Osteoblast (primary cell): ENCODE data around the gene COL17A1. TPM values are rescaled to one million over a fixed set of nuclear protein-coding genes. Genes with fewer than 3 reads are reported as not detected.

Experiments
- DNase-seq: peaks from one replicate; pipeline ENCODE4 v3.0.0; 2011; ENCODE audit warnings: low spot score, mixed read lengths; ENCODE audit not compliant: insufficient read length; ENCODE audit errors: missing footprints
- H2AFZ ChIP-seq: 2 replicates; pipeline ENCODE4 v1.6.0; 2011; ENCODE audit warnings: mild to moderate bottlenecking, low read length
- H3K27ac ChIP-seq: 2 replicates; pipeline ENCODE4 v1.5.1; 2011; ENCODE audit warnings: mild to moderate bottlenecking, low read depth, low read length, moderate library complexity
- H3K27me3 ChIP-seq: 2 replicates; pipeline ENCODE4 v1.6.0; 2012; ENCODE audit warnings: mild to moderate bottlenecking, control low read depth, inconsistent platforms, low read length, moderate library complexity; ENCODE audit not compliant: insufficient read depth
- H3K36me3 ChIP-seq: 2 replicates; pipeline ENCODE4 v1.5.1; 2011; ENCODE audit warnings: mild to moderate bottlenecking, low read length, control low read depth, moderate library complexity; ENCODE audit not compliant: insufficient read depth
- H3K4me1 ChIP-seq: 2 replicates; pipeline ENCODE4 v1.5.1; 2011; ENCODE audit warnings: mild to moderate bottlenecking, low read length, control low read depth, moderate library complexity; ENCODE audit not compliant: insufficient read depth
- H3K4me2 ChIP-seq: 2 replicates; pipeline ENCODE4 v1.6.0; 2011; ENCODE audit warnings: mild to moderate bottlenecking, low read length; ENCODE audit not compliant: insufficient read depth
- H3K4me3 ChIP-seq: fragments of 200-600 bp; sonication (generic); 3 replicates; pipeline ENCODE4 v1.5.1; 2012; ENCODE audit warnings: mild to moderate bottlenecking, low read length, inconsistent platforms; ENCODE audit not compliant: insufficient read depth
- H3K79me2 ChIP-seq: 2 replicates; pipeline ENCODE4 v1.6.0; 2012; ENCODE audit warnings: mild to moderate bottlenecking, low read length, control low read depth, inconsistent platforms; ENCODE audit not compliant: insufficient read depth
- H3K9me3 ChIP-seq: 2 replicates; pipeline ENCODE4 v1.5.1; 2011; ENCODE audit warnings: low read depth, low read length, control low read depth
- H4K20me1 ChIP-seq: 2 replicates; pipeline ENCODE4 v1.6.0; 2012; ENCODE audit warnings: mild to moderate bottlenecking, low read length, control low read depth; ENCODE audit not compliant: insufficient read depth
- total RNA-seq: library from RNA; depleted of rRNA; stranded (reverse); fragments of >200 nt; gene quantifications from 2 replicates; pipeline ENCODE4 v1.2.3, GENCODE V29; 2012
- TF ChIP-seq, protein P1 (sequence below): IDR thresholded peaks from 2 replicates; pipeline ENCODE4 v1.5.1; 2011; ENCODE audit warnings: mild to moderate bottlenecking, low read depth, low read length, moderate library complexity; ENCODE audit errors: extremely low read depth

The COL17A1 gene
- total RNA-seq, 1 donor = under 0.01 TPM

DNA sequence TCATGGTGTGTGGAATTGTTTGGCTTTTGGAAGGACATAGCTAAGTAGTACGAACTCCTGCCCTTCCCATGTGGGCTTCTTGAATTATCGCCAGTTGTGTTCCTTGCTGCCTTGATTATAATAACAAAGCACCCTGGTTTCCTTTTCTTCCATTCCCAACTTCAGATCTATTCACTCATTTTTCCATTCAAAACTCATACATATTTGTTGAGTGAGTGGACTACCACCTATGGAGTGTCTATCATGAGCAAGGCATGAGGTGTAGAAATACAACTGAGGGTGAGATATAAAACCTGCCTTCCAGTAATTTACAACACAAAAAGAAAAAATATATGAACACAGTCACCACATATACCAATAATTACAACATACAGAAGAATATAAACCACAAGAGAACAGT is 4.9 kb upstream of the COL17A1 start:
- TF ChIP-seq, protein P1, sequence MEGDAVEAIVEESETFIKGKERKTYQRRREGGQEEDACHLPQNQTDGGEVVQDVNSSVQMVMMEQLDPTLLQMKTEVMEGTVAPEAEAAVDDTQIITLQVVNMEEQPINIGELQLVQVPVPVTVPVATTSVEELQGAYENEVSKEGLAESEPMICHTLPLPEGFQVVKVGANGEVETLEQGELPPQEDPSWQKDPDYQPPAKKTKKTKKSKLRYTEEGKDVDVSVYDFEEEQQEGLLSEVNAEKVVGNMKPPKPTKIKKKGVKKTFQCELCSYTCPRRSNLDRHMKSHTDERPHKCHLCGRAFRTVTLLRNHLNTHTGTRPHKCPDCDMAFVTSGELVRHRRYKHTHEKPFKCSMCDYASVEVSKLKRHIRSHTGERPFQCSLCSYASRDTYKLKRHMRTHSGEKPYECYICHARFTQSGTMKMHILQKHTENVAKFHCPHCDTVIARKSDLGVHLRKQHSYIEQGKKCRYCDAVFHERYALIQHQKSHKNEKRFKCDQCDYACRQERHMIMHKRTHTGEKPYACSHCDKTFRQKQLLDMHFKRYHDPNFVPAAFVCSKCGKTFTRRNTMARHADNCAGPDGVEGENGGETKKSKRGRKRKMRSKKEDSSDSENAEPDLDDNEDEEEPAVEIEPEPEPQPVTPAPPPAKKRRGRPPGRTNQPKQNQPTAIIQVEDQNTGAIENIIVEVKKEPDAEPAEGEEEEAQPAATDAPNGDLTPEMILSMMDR = no peak
- H3K4me2 ChIP-seq = no peak overlapping the region
- no peaks in the 10 kb centered on the region for H3K4me1 ChIP-seq
- H3K4me3 ChIP-seq = no peak overlapping the region
- no peaks in the 10 kb centered on the region for H4K20me1 ChIP-seq
- no peaks in the 10 kb centered on the region for H3K27me3 ChIP-seq
- no peak overlapping the region for H3K27ac ChIP-seq
- no peaks in the 10 kb centered on the region for H3K36me3 ChIP-seq
- no peak for DNase-seq
- no peaks in the 10 kb centered on the region for H3K79me2 ChIP-seq
- no peak overlapping the region for H2AFZ ChIP-seq
- H3K9me3 ChIP-seq = peaks cover 2% of the 10 kb centered on the region

DNA sequence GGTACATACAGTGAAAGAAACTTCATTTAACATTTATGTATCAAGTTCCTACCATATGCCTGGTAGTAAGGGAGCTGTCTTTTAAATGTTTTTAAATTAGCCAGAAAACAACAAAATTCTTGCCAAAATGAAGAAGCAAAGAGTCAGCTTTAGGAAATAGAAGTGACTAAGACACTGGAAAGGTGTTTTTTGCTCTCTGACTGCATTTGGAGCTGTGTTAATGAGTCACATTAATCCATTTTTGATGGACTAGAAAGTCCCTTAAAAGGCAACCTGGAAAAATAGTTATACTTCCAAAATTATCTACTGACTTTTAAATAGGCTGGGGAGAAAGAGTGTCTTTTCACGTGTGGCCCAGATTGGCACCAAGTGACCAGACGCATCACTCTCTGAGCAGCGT is 3.9 kb upstream of the COL17A1 start:
- Histone ChIP-seq H2AFZ (no peak overlapping the region), H3K9me3 (peaks cover 2% of the 10 kb centered on the region), H4K20me1 (no peaks in the 10 kb centered on the region), H3K27ac (no peak overlapping the region), H3K36me3 (no peaks in the 10 kb centered on the region), H3K4me1 (no peaks in the 10 kb centered on the region), H3K4me3 (no peak overlapping the region), H3K79me2 (no peaks in the 10 kb centered on the region), H3K4me2 (no peak overlapping the region), H3K27me3 (no peaks in the 10 kb centered on the region)
- TF ChIP-seq, protein P1 = no peak
- no peak for DNase-seq

DNA sequence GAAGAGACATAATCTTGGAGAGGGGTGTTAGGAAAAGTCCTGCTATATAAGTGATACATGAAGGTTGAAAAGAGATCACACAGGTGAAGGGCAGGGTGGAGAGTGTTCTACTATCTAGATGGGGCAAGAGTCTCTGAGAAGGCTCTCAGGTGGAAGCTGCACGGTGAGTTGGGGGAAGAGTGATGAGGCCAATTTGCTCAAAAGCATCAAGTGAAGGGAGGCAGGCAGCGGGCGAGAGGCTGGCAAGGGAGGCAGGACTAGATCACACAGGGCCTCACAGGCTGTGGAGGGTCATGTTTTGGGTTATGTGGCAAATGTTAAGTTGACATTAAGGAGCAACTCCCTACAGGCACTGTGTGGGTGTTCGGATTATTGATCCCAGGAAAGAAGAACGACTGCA is 2.6 kb upstream of the COL17A1 start:
- H3K4me2 ChIP-seq = no peak overlapping the region
- TF ChIP-seq, protein P1 = no peak

DNA sequence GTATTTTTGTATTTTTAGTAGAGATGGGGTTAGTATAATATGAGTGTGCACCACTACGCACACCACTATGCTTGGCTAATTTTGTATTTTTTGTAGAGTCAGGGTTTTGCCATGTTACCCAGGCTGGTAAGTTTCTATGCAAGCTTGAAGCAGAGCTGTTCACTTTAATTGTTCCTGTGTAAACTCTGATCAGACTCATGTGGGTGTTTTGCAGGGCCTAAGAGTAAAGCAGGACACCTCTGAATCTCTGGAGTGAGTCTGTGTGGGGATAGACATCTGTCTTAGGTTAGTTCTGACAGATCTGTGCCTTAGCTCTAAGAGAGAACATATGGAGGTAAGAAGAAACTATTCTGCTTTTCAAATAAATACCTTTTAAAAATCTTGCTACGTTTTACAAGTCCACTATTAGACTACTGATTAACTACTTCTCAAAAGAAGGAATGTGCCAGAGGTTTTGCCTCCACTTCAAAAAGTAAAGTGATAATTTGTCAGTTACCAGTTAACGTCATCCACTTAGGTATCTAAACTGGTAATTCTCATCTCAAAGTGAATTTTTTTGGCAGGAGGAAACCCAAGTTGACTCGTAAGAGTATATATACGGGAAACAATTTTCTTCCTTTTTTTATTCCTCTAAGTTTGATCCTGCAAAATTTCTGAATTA is 1.1 kb downstream of the COL17A1 start:
- Histone ChIP-seq H4K20me1 (no peaks in the 10 kb centered on the region), H3K9me3 (no peaks in the 10 kb centered on the region), H3K4me1 (no peaks in the 10 kb centered on the region), H3K27ac (no peak overlapping the region), H3K36me3 (no peaks in the 10 kb centered on the region), H3K79me2 (no peaks in the 10 kb centered on the region), H2AFZ (no peak overlapping the region), H3K4me2 (no peak overlapping the region), H3K4me3 (no peak overlapping the region), H3K27me3 (no peaks in the 10 kb centered on the region)
- TF ChIP-seq, protein P1 = no peak
- DNase-seq = no peak

More for the DNA sequence above, 2.6 kb upstream of the COL17A1 start:
- H4K20me1 ChIP-seq = no peaks in the 10 kb centered on the region
- no peaks in the 10 kb centered on the region for H3K79me2 ChIP-seq
- no peaks in the 10 kb centered on the region for H3K27me3 ChIP-seq
- no peak overlapping the region for H2AFZ ChIP-seq
- no peak overlapping the region for H3K4me3 ChIP-seq
- H3K9me3 ChIP-seq = peaks cover 2% of the 10 kb centered on the region
- H3K36me3 ChIP-seq = no peaks in the 10 kb centered on the region
- no peak overlapping the region for H3K27ac ChIP-seq
- no peak for DNase-seq
- no peaks in the 10 kb centered on the region for H3K4me1 ChIP-seq
